ENCODE data around the gene ARMC10.
"Not testable (repeated sequence)": the region's sequence is repeated elsewhere in the genome, so short reads cannot be mapped to it uniquely, and the experiment has no call there.

The ARMC10 gene

DNA sequence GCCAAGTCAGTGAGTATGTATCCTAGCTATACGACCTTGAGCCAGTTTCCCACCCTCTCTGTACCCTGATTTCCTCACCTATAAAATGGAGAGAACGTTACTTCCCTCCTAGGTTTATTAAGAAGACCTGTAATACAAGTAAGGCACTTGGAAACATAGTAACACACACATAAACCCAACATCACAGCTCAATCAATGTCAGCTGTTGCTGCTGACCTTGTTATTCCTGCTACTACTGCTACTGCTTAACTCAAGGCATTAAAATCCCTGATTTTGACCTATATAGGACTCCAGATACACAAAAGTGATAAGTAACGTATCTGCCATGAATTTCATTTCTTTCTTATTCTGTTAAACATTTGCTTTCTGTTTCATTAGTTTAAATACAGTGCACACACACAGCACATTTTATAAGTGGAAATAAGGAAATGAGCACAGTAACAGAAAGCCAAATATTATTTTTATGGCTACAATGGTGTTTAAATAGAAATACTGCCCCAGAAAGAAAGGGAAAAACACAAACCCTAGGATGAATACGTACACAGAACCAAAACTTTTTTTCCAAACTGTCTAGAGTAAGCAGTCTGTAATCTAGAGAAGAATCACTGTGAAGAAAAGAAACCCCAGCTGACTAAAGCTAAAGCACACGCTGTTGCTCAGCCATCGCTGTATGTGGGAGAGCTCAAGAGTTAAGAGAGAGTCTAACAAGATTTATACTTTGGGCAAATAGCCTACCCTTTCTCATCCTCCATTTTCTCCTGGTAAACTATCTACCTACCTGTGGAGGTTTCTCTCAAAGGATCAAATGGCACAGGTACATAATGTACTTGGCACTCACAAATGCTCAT lies 55.0 kb downstream of the ARMC10 start:
- DNase-seq, result no peak

DNA sequence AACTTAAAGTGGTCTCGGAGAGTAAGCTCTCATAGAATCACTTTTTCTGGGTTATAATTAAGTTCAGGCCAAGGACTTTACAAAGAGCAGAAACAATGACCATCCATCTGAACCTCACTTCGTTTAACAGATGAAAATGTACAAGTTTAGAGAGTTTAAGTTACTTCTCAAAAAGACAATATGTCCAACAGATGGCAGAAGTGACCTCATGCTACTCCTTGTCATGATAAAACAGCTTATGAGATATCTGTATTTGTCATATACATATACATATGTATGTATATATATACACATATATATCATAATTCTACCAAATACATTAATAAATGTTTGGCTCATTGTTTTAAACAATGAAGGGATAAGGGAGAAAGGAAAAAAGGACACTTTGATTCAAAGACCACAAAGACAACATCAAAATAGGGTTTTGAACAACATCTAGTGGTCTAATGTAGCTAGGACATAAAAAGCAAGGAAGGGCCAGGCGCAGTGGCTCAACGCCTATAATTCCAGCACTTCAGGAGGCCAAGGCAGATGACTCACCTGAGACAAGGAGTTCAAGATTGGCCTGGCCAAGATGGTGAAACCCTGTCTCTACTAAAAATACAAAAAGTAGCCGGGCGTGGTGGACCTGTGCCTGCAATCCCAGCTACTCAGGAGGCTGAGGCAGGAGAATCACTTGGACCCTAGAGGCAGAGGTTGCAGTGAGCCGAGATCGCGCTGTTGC lies 56.1 kb downstream of the ARMC10 start:
- no peak for DNase-seq

DNA sequence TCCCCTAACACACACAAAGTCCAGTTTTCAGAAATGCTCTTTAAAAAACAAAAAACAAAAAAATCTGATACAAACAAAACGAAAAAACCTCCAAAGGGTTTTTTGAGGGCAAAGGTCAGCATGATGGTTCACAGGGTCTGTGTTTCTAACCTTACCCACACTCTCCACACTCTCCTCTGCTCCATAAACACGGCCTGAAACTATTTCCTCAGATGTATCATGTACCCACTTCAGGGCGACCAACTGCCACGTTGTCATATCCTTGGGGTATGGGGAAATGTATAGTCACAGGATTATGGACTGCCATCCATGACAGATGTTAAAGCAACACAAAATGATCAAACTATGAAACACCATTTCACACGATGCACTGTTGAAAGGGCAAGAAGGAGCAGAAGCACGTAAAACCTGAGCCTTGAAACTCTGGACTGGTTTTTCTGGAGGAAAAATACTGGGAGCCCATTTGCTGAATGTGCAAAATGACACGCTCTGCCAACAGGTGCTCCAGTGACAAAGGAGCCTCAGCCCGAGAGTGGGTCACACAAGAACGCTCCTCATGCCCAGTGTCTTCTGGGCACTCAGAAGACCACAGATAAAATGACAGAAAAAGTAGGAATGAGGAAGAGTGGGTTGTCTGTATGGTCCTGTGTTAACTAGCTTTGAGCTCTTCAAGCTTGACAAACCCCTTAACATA lies 58.2 kb downstream of the ARMC10 start:
- no peak for DNase-seq

DNA sequence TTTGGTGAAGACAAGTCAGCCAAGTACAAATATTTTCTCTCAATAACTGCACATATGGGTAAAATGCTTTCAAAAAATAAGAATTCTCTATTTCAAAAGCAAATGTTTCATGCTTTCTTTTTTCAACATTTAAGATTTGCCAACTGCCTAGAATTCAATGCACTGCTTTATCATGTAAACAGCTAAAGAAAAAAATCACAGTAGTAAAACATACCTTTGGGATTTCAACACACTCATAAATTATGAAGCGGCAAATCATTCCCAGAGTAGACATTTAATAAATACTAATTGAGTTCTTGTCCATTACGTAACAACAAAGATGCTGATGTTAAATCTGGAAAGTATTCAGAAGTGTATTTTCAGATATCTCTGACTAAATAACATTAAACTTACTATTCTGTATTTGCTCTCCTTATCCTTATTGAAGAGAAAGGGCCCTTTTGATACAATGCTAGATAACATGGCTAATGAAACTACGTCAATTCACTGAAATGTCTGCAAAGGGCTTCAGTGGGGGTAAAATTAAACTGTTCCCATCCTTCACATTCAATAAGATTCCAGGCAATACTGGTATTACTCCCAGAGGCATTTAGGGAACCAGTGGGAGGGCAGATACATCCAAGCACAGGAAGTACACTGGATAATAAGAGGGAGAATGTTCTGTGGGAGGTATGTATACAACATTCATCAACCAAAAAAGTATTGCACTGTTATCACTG lies 60.1 kb downstream of the ARMC10 start:
- no peak for DNase-seq

DNA sequence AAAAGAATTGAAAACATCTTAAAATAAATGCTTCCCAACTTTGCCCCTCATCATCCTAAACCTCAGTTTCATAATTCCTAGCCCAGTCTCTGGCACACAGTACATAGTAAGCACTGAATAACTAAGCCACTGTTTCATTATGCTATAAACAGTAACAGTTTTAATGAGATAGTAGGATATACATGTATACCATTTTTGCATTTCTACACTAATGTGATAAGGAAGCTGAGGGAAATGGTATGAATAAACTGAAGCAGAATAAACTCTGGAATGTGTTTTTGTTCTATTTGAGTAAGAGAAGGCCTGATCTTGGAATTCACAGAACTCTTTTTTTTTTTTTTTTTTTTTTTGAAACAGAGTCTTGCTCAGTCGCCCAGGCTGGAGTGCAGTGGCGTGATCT lies 65.1 kb downstream of the ARMC10 start:
- no peak for DNase-seq

DNA sequence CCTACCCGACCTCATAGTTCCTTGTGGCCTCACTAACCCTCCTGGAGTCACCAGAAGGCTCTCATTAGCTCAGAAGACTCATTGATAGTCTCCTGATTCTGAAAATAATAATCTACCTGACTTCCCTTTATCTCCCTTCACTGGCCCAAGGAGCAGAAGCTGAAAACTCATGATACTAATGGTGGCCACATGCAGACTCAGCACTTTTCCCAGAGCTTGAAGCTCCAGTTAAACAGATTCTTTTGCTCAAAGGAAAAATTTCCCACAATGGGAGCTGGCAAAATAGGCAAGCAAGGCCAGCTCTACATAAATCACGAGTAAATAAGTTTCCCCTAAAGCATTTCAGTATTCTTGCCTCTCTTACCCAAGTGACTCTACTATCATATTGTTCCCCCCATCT lies 65.7 kb downstream of the ARMC10 start:
- no peak for DNase-seq

DNA sequence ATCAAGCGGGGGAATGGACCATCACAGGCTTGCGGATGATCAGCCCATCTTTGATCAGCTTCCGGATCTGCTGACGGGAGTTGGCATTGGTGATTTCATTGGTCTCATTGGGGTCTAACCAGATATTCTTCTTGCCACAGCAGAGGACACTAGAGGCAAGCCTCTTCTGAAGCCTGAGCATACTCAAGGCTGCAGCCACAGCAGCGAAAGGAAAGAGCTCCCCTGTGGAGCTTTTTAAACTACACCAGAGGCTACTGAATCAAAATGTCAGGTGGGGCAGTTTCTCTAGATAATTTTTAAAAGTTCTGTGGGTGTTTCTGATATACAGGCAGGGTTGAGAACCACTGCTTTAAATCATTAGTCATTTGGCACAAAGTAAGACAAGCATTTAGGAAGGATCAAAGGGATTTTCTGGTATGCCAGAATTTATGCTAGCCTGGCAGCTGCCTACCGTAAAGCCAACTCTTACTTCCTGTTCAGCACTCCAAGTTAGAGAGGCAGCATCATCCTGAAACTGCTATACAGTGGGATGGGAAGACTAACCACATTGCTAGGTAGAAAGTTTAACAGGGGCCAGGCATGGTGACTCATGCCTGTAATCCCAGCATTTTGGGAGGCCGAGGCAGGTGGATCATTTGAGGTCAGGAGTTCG lies 66.9 kb downstream of the ARMC10 start:
- DNase-seq, result no peak

DNA sequence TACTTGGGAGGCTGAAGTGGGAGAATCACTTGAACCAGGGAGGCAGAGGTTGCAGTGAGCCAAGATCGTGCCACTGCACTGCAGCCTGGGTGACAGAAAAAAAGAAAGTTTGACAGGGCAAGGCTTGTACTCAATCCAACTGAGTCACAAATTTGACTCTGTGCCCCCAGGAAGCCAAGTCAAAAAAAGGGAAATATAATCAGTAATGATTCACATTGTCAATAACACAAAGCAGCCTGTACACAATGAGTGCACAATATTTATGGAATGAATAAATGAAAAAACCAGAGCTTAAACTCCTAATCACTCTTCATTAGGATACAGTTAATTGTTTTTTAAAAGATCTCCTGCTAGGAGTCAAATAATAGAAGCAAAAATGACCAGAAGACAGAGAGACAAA lies 67.6 kb downstream of the ARMC10 start:
- DNase-seq, result no peak

DNA sequence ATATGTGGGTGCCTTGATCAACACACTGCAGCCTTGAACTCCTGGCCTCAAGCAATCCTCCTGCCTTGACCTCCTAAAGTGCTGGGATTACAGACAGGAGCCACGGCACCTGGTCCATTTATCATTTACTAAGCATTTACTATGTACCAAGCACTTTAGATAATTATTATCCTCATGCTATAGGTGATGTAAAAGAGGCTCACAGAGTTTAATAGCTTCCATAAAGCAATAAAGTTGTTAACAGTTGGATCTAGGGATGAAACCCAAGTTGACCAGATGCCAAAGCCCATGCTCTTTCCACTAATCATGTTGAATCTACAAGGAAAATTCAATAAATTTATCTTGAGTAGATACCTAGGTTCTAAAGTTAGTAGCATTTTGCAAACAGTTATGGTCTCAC lies 68.9 kb downstream of the ARMC10 start:
- no peak for DNase-seq

DNA sequence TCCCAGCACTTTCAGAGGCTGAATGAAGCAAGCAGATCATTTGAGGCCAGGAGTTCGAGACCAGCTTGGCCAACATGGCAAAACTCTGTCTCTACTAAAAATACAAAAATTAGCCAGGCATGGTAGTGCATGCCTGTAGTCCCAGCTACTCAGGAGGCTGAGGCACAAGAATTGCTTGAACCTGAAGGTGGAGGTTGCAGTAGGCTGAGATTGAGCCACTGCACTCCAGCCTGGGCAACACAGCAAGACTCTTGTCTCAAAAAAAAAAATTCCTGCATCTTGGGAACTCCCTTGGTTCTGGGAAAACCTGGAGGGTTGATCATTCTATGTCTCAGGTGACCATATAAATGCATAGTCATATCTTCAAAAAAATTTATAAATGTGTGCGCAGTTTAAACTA lies 69.8 kb downstream of the ARMC10 start:
- not testable (repeated sequence) for DNase-seq

DNA sequence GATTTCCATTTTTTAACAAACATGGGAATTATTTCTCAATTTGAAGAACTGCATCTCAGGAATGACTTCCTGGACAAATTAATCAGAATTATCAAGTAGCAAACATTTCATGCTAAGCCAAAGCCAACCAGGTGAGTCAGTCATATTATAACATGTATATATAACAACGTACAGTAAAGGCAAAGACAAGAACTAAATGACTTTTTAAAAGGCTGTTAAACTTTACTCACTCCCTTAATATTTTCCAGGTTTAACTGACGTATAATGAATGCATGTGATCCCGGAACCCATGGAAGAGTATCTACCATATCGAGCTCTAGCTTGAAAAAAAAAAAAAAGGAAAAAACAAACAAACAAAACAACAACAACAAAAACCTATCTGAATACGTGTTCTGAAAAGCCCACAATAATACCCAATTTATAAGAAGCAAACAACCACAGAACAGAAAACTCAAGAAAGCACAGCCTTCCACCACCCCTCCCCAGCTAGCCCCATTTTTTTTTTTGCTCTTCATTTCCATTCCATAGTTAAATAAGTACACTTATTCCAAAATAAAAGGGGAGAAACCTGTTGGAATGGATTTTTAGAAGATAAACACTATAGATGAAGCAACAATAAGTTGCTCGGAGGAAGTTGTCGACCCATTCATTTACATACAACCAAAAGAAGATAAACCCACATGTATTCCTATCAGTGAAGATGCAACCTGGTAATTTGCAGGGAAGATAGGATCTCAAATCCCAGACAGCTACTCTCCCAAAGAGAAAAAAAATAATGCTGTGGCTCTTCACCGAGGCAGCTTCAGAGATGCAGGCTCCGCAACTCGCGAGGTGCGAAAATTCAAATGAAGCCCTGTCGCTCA lies 73.4 kb downstream of the ARMC10 start:
- no peak for DNase-seq
